HG03066 (cell line): ENCODE measurements around the gene PIP4K2C.
"Not testable (repeated sequence)": the region's sequence is repeated elsewhere in the genome, so short reads cannot be mapped to it uniquely, and the experiment has no call there.

Experiments used
- ATAC-seq: cut with Tn5 transposase; IDR thresholded peaks from one replicate; pipeline ENCODE4 v1.9.1; 2021; ENCODE audit warnings: low read depth; ENCODE audit not compliant: unreplicated experiment

PIP4K2C gene

DNA sequence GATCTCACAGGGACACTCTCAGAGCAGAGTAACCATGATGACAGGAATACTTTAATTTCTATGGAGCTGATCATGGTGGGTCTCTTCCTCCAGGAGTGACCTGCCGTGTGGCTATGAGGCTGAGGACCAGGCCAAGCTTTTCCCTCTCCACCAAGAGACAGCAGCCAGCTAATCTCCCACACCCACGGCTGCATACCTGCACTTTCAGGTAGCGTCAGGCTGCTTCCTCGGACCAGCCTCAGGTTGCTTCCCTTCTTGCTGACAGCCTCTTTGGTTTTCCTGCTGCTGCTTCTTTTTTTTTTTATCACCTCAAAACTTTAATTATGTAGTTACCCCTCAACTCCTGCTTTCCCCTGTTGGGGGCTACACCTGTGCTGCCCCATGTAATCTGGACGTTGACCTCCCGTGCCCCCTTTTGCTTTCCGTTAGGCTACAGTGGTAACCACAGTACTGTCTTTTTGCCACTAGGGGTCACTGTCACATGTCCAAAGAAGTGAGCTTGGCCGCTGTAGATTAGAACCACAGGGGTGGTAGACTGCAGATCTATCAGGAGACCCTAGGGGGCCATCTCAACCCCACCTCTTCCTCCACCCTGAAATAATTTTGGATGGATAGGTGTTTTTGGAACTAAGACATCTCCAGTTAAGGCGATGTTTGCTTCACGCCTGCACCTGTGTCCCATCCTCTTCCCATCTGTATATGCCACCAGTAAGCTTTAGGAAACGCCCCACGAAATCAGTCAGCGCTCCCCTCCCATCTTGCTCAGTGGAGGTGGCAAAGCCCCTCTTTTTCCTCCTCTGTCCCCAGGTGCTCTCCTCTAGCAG is 7.8 kb upstream of the PIP4K2C start:
- ATAC-seq, result peak; percentile 92

DNA sequence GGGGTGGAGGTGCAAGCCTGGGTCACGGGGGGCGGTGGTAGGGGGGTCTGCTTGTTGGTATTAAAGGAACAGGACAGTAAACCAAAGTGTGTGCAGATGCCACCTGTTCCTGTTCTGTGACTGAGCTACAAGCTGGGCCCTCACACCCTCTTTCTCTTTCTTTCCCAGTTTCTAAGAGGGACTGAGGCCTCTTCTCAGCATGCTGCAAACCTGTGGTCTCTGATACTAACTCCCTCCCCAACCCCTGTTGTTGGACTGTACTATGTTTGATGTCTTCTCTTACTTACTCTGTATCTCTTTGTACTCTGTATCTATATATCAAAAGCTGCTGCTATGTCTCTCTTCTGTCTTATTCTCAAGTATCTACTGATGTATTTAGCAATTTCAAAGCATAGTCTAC is 6.9 kb upstream of the PIP4K2C start:
- ATAC-seq, result no peak

DNA sequence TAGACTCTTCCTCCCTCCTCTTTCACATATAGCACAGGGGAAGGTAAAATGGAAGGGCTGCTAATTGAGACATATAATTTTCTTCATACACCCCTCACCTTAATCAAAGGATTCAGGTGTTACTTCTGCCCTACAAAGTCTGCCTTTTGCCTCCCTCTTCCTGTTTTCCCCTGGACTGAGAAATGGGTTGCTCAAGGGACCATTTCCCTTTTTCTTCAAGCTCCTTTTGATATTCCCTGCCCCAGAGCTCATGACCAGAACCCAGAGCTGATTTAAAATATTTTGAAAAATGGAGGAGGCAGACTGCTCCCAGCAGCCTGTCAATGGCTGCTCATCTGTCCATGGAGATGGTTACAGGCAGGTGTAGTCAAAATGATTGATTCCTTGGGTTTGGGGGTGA is 6.3 kb upstream of the PIP4K2C start:
- no peak for ATAC-seq

GRCh38 chr12:57585156-57585555 is 5.8 kb upstream of the PIP4K2C start:
- no peak for ATAC-seq

DNA sequence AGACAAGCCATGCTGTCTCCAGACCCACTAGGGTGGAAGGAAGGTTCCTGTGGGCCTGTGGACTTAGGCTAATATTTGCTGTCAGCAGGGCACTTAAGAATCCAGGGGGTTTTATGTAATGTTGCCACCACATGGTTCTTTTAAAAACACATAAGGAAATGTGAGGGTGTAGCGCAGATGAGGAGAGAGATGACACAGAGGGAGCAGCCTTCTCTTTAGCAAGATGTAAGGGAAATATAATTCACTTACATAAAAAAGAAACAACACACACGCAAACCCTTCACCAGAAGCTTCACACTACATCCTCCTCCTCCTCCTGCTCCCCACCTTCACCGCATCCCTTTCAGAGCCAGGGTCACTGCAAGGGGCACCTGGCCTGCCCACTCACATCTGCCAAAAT is 4.9 kb upstream of the PIP4K2C start:
- no peak for ATAC-seq

GRCh38 chr12:57586832-57587429 is 4.1 kb upstream of the PIP4K2C start:
- ATAC-seq, result no peak

GRCh38 chr12:57588951-57589610 is 1.9 kb upstream of the PIP4K2C start:
- not testable (repeated sequence) for ATAC-seq

DNA sequence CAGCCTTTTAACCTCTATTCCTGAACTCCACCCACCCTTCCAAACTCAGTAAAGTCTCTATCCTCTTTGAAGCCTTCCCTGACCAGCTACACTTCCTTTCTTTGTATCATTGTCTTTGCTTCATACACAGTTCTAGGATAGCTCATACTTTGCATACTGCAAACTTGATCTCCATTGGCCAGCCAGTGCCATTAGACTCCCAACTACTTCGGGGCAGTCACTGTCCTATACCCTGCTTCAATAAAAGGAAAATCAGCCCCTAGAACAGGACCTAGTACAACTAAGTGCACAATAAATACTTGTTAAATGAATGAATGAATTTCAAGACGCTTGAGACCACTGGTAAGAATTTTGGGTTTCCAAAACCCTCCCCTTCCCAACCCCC is 521 bp upstream of the PIP4K2C start:
- no peak for ATAC-seq

DNA sequence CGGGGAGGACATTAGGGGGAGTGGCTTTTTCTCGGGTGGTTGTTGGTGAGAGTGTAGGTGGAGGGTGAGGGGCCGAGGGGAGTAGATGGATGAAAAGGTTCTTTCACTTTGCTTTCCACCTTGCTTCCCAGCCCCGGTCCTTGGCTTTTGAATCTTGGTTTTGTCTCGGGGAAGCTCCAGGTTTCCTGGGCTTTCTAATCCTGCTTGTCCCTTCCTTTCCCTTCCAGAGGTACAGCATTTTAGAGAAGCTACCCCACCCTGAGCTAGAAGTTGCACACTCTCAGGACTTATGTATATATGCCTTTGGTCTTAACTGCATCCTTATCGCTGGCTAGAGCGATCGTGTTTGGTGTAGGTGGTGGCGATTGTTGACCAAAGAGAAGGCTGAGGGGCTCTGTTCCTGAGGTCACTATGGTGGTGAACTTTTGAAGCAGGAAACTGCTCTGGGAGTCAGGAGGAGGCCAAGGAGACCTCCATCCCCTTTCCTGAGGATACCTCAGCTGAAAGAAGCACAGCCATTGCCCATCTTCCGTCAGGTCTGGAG is 862 bp downstream of the PIP4K2C start:
- no peak for ATAC-seq

DNA sequence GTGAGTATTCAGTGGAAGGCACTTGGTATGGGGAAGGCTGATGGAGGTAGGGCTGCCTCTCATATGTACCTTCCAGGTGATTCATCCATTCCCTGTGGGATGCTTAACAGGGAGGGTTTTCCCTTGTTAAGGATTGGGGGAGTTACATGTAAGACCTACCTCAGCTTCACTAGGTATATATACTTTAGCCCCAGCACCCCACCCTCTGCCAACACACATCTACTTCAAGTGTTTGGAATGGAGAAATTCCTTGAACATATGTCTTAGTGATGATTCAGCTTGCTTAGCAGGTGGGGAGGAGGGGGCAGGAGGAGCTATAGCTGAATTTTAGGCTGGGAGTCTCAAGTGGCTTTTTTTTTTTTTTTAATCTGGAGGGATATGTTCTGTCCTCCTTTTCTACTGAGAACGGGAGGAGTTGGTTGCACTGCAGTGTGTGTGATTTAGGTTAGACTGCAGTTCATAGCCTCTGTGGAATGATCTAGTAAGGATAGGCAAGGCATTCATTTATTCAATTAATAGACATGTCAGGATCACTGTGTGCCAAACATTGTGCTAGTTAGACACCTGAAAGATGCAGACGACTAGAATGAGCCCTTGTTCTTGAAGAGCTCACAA is 1.7 kb downstream of the PIP4K2C start:
- no peak for ATAC-seq

DNA sequence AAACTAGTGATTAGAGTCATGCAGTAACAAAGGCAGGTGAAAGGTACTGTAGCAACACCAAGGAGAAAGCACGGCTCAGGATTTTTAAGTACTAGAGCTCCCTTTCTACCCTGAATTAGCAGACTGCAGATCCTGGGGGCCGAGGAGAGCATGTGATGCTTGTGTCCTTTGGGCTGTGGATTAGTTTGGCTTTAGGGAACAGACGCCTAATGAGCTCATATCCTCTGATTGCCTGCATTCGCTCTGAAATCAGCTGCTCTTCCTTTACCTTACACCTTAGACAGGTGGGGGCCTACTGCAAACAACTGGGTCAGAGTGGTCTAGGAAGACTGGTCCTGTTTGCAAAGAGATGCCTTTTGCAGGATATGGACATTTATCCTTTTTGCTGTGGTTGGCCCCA is 2.2 kb downstream of the PIP4K2C start:
- ATAC-seq, result no peak

GRCh38 chr12:57600395-57600794 is 9.4 kb downstream of the PIP4K2C start:
- no peak for ATAC-seq

DNA sequence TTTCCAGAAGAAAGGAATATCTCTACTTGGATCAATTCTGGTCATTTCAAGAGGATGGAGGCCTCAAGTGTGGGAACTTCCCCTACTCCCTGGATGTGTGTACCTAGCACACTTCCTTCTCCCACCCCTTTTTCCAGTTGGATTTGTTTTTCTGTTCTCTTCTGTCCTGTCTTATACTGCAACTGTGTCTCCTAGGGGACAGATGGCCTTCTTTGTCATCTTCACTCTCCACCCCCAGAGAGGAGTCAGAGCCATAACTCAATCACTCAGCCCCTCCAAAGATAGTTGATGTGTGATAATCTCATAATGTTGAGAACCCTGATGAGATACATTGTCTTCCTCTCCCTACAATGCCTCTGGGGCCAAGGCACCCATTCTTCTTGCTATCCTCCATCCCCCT is 11.6 kb downstream of the PIP4K2C start:
- ATAC-seq, result no peak

- ATAC-seq, result no peak
Measured at GRCh38 chr12:57603324-57603723, 12.3 kb downstream of the PIP4K2C start.

DNA sequence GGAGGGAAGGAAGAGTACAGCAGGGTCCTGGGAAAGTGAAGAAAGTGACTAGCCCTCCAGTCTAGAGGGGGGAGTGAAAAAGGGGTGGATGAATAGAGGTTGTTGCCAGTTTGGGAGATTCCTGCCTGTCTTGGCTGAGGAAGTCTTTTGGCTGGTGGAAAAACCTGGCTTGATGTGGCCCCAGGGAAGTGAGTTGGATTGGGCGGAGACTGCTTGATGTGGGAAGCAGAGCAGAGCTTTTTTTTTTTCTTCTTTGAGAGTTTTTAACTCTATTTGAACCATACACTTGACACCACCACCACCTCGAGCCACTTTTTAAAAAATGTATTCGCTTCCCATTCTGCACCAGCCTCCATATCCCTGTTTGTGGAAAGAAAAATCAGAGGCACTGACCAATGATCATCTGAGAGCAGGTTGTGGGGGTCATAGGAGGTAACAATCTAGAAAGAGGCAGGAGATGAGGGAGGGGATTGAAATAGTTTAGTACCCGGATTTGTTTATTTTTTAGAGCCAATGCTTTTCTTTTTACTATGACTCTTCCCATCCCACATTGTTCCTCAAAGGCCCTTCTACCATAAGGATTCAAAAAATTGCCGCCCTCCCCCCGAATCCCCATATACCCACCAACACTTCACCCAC is 12.9 kb downstream of the PIP4K2C start:
- no peak for ATAC-seq

- no peak for ATAC-seq
Measured at GRCh38 chr12:57604454-57604991, 13.5 kb downstream of the PIP4K2C start, which contains the start of gene DTX3. DTX3 (plus strand) TSS chr12:57604824; CDS start chr12:57606518, 1,694 bp downstream.

- no peak for ATAC-seq
Measured at GRCh38 chr12:57604992-57605810, 14.2 kb downstream of the PIP4K2C start.

DNA sequence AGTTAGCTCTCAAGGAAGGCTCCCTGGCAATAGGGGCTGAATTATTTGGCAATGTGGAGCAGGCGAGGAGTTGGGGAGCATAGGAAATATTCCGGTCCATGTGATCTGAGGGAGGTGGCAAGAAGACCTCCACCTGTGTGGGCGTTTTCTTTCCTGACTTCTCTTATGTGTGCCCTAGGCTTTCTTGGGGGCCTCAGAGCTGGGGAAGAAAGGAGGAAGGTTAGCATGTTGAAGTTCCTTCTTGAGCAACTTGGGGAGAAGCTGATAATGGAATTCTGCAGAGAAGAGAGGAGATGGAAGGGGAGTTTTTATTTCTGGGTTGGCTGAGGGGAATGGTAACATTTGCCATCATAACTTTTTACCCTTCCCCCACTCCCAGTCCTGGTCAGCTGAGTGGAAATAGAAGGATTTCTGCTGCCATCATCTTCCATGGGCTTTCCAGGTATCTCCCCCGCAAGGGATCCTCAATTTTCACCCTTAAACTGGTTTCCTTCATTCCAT is 14.9 kb downstream of the PIP4K2C start:
- ATAC-seq, result no peak

- no peak for ATAC-seq
Measured at GRCh38 chr12:57606399-57606798, 15.4 kb downstream of the PIP4K2C start.
